ENCODE measurements around the gene ATG9A.

DNA sequence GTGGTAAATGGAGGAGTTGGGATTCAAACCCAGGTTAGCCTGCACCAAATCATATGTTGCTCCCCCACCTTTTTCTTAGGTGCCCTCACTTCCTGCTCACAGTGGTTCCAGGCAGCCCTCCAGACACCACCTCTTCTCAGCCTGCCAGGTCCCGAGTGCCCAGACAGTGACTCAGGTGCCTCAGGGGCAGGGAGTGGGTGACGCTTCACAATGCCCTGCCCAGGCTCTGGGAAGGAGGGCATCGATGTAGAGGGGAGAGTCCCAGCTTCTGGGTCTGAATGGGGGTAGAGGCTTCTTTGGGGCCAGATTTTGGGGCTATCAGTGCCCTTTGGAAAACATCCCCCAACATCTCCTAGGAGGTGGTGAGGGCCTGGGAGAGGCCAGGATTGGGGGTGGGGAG lies 44.5 kb upstream of the ATG9A start:
- TF ChIP-seq, protein P1, sequence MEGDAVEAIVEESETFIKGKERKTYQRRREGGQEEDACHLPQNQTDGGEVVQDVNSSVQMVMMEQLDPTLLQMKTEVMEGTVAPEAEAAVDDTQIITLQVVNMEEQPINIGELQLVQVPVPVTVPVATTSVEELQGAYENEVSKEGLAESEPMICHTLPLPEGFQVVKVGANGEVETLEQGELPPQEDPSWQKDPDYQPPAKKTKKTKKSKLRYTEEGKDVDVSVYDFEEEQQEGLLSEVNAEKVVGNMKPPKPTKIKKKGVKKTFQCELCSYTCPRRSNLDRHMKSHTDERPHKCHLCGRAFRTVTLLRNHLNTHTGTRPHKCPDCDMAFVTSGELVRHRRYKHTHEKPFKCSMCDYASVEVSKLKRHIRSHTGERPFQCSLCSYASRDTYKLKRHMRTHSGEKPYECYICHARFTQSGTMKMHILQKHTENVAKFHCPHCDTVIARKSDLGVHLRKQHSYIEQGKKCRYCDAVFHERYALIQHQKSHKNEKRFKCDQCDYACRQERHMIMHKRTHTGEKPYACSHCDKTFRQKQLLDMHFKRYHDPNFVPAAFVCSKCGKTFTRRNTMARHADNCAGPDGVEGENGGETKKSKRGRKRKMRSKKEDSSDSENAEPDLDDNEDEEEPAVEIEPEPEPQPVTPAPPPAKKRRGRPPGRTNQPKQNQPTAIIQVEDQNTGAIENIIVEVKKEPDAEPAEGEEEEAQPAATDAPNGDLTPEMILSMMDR (tag by site-specific recombination; IDR thresholded peaks at IDR 0.05), result no peak
- TF ChIP-seq BCL11A (tag by site-specific recombination; IDR thresholded peaks at IDR 0.05; ENCODE audit: low read depth) (no peak), ZNF239 (tag by site-specific recombination; IDR thresholded peaks at IDR 0.05) (no peak)

Measured in HEK293 (cell line).